Mesenteric fat pad (tissue), 1 donor: ENCODE results near the gene COX4I2. TPM values are rescaled to one million over a fixed set of nuclear protein-coding genes. Genes with fewer than 3 reads are reported as not detected.
"Not testable (repeated sequence)": the region's sequence is repeated elsewhere in the genome, so short reads cannot be mapped to it uniquely, and the experiment has no call there.

Experiments used
- DNase-seq: peaks from one replicate; pipeline ENCODE4 v3.0.0-alpha.2; 2020; ENCODE audit warnings: low spot score
- total RNA-seq: library from RNA; stranded (reverse); fragmentation: NEBNext Ultra II Directional; extraction: Animal tissue kit (Norgen Biotek cat#: 25700); gene quantifications from one replicate; pipeline ENCODE4 v1.2.1, GENCODE V29; 2021
- donor health status: DM: yes; HTN: yes; CAD: no.

Gene COX4I2
- total RNA-seq, 1 donor from 2014 or later: 2.3 TPM

DNA sequence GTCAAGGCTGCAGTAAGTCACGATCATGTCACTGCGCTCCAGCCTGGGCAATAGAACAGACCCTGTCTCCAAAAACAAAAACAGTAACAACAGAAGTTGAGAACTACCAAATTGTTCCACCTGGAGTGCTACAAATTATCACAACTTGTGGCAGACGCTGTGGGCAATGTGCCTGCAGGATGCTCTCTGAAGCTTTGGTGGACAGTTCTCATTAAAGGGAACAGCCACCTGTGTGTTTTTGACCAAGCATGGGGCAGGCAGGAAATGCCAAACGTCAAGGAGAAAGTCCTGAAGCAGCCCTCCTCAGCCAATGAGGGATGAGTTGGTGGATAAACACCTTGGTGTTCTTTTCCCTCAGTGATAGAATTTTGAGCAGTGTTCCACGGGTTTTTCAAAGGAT, 15.8 kb downstream of the COX4I2 start:
- no peak for DNase-seq

DNA sequence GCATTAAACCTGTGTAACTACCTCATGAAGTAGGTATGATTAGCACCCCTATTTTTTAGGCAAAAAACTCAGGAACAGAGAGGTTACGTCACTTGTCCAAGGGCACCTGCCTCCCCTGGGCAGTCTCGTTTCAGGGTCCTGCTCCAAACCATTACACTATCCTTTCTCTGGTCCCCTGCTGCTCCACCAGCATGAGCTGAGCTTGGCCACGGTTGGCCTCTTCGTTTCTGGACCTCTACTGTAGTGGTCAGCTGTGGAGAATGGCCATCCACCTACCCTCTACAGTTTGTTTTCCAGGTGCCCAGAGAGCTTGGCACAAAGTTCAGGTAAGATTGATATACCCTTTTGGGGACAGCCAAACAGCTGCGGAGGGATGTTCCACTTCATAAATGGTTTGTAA, 16.8 kb downstream of the COX4I2 start:
- no peak for DNase-seq

DNA sequence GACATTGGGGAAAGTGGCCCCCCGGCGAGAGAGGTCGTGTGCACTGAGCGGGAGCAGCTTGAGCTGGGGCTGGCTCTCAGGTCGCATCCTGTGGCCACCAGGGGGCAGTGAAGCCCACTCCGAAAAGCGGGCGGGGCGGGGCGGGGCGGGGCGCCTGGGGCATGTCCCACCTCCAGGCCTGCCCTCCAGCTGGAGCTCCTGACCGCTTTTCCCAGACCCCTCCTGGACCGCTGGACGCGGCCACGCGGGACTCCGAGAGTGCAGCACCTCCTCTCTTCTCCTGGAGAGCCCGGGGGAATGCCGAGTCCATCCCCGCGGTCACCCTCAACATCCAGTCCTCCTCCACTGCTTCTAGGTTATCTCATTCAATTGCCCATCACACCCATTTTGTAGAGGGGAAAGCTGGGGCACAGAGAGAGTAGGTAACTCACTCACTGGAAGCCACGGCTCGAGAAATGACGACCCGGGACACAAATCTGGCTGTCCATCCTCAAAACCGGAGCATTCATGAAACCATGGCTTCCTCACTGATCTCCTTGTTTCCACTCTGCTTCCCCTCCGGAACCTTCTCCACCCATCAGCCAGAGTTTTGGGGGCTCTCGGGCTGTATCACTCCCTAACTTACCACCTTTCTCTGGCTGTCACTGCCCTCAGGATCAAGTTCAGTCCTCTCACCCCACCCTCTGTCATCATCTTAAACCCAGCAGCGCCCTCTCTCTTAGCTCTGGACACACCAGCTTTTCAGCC, 24.1 kb downstream of the COX4I2 start:
- no peak for DNase-seq

DNA sequence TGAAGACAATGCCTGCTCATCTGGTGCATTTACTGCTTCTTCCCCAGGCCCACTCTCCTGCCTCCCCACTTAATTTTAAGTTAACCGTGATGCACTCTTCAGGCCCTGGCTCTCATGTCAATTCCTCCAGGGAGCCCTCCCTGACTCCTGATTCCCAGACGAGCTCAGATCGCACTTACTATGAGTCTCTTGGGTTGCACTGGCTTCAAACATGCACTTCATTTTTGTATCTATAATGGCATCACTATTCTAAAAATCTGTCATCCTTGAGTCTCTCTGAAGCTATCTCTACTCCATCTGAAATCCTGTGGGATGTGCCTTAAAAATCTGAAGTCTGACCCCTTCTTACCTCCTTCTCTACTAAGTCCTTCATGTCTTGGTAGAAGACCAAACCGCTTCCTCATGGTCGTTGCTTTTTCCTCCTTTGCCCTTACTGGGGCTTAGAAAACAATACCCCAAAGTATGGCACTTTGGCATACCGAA, 24.7 kb downstream of the COX4I2 start:
- DNase-seq: no peak

DNA sequence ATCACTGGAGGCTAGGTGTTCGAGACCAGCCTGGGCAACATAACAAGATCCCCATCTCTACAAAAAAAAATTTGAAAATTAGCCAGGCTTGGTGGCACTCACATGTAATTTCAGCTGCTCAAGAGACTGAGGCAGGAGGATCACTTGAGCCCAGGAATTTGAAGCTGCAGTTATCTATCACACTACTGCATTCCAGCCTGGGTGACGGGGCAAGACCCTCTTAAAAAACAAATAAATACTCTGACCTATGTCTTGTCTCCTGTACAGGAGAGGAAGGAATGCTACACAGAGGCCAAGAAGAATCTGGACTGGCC, 25.8 kb downstream of the COX4I2 start:
- no peak for DNase-seq

DNA sequence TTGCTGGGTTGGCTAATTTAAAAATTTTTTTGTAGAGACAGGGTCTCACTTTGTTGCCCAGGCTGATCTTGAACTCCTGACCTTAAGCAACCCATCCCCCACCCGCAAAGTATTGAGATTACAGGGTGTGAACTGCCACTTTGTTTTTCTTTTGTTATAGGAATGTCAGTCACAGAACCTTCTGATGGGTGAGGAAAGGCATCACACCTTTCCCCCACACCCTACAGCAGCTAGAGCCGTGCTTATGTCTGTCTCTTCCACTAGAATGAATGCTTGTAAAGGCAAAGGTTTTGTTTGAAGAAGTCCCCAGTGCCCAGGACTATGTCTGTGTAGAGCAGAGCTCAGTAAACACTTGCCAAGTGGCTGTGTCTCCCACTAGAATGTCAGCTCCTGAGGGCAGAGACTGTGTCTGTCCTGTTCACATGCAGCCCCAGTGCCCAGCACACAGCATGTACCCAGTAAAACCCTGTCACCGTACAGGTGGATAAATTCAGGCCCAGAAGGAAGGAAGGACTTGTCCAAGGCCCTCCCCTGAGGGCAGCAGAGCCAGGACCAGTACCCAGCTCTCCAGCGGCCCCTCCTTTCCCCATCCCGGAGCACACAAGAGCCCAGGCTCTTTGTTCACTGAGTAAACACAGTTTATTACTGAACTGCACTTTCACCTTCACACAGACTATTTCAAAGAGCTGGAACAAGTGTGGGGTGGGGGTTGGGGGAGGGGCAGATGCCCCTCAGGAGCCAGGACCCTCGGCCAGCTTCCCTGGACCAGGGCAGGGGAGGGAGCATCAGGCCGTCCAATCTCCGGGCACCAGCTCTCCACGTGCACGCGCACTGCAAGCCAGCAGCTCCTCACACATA, 26.4 kb downstream of the COX4I2 start:
- no peak for DNase-seq

DNA sequence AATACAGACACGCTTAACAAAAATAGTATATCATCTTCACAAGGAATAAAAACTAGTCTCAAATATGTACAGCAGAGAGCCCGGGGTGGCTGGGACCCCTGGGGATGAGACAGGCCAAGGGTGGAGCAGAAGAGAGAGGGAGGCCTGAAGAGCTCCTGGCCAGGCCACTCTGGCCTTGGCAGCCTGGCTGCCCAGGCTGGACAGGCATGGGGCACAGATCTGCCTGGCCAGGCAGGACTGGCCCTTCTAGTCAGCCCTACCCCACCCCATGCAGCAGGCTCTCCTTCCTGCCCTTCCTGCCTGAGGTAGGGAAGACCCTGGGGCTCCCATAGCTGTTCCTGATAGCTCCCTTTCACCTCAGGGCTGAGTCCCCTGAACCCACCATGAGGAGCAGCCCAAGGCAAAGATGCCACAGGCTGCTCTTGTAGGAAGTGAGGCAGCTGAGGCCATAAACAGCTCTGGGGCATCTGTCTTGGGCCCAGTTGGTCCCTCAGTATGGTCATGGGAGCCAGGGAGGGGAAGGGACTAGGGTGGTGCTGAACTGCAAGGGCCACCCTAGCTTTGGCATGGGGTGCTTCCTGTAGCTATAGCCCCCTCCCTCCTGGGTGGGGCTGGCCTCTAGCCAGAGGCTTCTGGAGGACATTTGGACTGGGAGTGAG, 27.1 kb downstream of the COX4I2 start:
- no peak for DNase-seq

DNA sequence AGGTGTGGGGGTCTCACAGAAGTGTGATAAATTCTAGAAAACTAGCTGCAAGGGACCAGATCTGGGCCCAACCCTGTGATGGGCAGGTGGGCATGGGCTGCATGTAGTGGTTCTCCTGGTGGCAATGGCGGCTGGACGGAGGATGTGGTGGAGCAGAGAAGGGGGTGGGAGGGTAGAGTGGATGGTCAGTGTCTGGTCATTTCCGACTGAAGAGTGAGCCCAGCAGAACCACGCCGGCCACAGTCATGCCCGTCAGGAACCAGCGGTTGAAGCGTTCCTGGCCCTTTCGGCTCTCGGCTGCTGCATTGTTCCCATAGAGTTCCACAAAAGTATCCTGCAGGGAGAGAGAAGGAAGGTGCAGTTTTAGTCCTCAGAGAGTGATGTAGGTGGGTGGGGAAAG, 28.0 kb downstream of the COX4I2 start:
- DNase-seq: no peak

DNA sequence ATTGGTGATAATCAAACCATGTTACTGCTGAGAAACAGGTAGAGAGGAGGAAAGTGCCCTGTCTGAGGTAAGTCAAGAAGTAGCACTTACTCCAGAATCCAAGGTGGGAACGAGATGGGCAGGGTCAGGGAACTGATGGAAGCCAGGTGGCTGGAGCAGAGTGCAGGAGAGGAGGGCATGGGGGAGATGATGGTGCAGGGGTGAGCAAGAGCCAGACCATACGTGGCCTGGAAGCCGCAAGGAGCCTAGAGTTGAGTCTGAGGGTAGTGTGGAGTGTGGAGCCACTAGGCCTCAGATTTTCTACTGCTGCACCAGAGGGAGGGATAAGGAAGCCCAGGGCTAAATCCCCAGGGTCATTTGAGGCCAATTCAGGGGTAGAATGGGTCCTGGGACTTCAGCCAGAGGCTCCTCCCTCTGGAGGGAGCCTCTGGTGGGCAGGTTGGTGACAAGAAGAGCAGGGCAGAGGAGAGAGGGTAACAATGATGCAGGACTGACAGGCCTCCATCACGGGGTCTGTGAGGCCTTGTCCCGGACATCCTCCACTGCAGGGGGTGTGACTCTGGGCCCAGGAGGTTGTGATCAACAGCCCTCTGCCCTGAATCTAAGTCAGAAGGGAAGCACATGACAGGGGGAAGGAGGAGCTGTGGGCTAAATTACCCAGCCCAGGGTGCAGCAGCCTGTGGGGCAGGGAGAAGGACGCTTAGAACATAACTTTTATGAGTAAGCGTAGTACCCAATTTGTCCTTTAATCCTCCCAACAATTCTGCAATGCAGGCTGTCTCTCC, 28.7 kb downstream of the COX4I2 start:
- no peak for DNase-seq

DNA sequence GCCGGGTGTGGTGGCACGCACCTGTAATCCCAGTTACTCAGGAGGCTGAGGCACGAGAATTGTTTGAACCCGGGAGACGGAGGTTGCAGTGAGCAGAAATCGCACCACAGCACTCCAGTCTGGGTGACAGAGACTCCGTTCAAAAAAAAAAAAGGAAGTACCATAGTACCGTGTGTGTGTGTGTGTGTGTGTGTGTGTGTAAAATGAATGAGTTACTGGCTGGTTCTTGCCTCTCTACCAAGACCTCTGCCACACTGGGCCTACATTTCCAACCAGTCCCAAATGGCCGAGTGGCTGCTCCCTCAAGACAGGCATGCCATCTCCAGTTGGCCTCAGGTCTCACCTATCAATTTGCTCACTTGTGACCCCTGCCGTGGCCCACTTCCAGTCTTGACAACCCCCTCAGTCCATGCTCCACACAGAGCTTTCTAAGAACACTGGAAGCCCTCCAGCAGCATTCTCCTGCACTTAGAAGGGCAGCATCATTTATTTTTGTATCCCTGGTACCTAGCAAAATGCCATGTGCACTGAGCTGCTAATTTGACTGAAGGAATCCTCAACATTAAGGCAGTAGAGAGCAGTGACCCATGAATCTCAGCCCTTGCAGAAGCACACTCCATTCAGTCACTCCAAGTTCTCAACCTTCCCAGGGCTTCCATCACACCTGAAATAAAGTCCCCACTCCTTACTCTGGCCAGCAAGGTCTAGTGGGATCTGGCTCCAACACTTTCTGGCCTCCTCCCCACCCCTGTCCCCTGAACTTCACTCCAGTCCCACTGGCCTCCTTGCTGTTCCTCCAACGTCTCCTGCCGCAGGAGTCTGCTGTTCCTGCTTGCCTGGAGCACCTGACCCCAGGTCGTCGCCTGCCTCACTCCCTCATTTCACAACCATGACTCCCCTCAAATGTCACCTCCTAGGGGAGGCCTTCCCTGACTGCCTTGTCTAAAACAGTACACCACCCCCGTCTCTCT, 29.9 kb downstream of the COX4I2 start:
- DNase-seq: no peak

DNA sequence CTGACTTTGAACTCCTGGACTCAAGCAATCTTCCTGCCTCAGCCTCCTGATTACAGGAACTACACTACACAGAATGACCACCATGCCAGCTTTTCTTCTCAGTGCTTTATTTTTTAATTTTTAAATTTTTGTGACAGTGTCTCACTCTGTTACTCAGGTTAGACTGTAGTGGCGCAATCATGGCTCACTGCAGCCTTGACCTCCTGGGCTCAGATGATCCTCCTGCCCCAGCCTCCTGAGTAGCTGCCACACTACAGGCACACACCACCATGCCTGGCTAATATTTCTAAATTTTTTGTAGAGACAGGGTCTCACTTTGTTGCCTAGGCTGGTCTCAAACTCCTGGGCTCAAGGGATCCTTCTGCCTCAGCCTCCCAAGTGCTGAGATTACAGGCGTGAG, 31.2 kb downstream of the COX4I2 start:
- not testable (repeated sequence) for DNase-seq

DNA sequence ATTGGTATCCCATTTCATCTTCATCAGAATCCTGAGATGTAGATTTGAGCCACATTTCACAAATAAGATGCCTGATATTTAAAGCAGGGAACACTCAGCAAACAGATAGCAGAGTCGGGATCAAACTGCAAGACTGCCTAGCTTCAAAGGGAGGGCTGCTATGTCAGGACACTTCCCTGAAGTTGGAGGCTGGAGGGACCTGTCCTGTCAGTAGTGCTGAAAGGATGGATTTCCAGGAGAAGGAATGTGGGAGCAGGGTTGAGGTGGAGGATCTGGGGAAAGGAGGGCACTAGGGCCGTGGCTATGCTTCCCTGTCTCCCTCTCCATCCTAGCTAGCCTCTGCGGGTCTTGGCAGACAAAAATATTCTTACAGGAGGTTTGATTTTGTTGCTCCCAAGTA, 32.2 kb downstream of the COX4I2 start:
- no peak for DNase-seq

DNA sequence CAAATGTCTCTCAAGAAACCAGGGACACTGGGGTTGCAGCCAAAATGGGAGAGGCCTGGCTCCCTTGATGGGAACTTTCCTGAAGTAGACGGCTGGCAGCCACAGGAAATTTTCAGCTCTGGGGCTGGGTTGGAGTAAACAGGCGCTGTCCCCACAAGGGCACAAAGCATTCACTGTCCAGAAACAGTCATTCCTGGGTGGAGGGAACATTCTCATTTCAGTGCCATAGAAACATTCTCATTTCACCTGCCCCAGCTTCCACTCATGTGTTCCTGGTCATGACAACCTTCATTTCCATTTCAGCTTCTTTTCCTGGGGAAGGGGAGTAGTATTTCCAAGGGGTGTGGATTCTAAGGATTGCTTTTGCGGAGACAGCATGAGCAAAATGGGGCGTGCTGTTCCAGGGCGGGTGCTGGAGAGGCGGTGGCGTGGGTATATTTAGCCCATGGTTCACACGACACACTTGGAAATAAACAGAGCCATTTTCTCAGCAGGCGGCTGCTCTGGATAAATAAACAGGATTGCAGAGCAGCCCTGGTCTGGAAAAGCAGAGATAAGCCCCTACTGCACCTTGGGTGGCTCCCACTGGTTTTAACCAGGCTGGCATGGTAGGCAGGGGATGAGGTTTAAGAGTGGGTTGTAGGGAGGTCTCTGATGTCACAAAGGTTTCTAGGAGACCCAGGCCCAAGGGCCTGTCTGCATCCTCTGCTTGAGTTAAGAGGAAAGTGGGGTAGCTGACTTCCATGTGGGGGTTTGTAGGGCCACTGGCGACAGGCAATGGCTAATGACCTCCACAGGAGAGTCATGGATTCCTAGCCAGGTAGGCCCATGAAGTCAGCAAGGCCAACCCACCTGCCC, 32.9 kb downstream of the COX4I2 start:
- DNase-seq: no peak

DNA sequence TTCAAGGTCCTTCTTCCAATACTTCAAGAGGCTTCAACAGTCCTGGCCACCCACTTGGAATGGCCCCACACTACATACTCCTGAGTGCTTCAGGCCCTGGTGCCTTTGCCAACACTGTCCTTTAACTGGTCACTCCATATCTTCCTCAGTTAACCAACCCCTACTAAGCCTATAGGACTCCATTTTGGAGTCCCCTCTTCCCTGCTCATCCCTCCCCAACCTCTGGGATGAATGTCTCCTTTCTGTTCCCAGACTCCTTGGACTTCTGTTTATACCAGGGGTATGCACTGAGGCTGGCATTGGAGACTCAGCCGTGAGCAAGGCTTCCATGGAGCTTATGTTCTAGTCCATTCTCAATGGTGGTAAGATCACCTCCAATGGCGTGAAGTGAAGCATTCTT, 33.6 kb downstream of the COX4I2 start:
- DNase-seq: no peak

DNA sequence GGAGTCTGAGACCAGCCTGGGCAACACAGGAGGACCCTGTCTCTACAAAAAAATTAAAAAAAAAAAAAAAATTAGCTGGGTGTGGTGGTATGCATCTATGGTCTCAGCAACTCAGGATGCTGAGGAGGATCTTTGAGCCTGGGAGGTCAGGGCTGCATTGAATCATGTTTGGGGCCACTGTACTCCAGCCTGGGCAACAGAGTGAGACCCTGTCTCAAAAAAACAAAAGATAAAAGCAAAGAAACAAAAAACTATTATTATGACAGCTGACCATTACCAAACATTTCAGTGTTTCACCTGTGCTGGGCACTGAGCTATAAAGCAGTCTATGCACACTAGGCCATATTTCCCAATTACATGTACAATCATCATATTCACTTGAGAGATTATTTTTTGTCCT, 35.7 kb downstream of the COX4I2 start:
- DNase-seq: no peak

DNA sequence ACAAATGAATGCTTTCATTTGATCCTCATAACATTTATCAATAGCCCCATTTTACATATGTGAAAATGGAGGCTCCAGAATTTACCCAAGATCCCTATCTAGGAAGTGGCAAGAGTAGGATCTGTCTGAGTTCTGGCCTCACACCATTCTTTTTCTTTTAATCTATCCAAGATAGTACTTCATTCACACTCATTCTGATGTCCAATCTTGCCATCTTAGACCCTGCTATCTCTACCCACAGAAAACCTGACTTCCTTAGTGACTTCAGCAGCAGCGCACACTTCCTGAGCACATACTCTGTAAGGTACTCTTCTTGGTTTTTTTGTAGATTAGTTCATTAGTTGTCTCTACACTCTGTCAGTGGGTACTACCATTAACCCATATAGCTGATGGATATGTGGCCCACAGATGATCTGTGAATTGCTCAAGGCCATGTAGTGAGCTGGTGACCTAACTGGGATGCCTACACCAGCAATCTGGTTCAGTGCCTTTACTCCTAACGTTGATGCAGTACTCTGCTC, 36.3 kb downstream of the COX4I2 start:
- DNase-seq: no peak

DNA sequence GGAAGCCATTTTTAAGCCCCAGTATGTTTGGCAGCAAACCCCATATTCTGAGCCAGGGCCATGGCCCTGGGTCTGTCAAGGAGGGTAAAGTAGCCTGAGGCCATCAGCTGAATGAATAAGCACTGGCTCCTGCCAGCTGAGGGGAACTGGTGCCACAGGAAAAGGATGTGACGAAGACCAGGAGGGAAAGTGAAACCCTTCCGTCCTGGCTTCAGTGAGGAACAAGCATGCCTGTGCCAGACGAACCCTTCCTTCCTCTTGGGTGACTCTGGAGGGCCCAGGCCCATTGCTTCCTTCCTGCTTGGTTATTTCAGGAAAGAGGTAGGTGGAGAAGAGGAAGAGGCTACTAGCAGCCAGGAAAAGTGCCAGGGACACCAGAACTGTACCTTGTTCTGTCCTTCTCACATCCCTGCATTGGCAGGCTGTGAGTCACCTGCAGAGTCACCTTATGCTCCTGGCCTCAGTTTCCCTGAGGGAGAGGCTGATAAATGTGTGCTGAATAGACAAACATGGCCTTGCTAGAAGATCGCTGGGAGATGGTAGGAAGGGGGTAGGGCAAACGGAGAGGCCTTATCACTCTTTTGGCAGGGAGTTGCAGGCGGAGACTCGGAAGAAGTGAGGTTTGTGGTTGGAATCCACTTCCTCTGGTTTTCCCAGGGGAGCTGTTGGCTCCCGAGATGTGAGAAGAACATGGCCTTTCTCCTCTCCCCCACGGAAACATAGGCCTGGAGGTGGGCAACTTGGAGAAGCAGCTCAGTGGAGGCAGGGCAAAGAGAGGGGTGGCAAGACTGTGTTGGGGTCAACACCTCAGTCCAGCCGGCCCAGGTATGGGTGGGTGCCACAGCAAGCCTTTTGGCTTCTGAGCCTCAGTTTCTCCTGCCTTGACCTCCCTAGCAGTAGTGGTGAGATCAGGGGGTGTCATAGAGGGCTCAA, 37.4 kb downstream of the COX4I2 start:
- DNase-seq: no peak
